Hippocampal formation (tissue), 2 donors: ENCODE measurements around the gene OSBP.
A peak's percentile ranks its signal among the peaks of the same experiment; 100 is the strongest.

Experiments
- DNase-seq, 2 donors: peaks; one replicate each; lab custom pipeline; 2025; lab: John Stamatoyannopoulos, UW

OSBP gene

DNA sequence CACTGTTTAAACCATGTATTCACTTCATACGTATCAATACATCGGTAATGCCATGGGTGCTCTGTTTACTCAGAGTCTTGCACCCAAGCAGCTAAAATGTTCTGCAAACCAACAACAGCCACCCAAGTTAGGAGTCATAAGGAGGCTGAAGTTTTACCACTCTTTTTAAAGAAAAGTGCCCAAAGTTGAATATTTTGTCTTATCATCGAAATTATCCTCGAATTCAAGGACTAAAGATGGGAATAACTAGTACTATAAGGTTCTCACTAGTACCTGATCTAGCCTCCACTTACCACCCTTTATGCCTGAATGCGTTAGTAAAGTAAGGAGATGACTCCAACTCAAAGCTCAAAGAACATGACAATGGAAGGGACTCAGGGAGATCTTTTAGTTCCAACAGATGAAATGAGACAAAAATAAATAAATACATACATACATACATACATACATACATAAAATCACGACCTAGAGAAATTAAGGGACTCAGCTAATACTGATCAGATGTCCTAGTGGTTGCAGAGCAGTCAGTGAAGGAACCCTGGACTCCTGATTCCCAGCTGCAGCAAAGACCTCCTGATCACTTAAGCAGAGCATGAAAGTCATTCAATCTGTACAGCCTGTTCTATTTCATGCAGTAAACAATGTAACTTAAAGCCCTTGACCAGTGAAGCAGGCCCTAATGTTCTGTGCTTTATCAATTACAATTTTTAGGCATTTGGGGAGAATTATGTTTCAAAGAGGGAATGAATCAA, 7.7 kb downstream of the OSBP start:
- DNase-seq: no peak

DNA sequence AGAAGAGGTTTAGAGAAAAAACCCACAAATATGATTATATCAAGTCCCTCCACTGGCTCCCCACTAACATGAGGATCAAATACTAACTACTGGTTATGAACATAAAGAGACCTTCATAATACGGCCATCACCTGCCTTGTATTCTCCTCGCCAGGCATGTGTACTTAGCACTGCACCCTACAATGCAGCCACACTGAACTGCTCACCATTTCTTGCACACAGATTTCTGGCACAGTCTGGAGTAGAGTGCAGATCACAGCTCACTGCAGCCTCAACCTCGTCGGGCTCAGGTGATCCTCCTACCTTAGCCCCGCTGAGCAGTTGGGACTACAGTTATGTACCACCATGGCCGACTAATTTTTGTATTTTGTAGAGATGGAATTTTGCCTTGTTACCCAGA, 13.1 kb downstream of the OSBP start:
- DNase-seq: no peak

DNA sequence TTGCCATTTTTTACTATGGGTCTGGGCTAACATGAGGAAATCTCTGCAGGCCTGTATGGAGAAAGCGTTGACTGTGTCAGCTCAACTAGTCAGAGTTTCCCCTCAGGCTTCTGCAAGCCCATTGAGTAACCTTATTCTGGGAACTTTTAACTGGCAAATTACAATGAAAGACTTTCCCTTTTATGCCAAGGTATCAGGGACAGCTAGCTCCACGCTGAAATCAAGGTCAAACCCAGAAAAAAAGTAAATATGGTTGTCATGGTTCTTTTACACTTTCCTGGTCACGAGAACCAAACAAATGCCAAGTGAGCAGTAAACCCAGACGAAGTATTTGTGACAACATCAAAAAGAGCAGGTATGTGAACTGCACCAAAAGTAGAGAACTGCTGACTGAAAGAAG, 13.8 kb downstream of the OSBP start:
- no peak for DNase-seq

DNA sequence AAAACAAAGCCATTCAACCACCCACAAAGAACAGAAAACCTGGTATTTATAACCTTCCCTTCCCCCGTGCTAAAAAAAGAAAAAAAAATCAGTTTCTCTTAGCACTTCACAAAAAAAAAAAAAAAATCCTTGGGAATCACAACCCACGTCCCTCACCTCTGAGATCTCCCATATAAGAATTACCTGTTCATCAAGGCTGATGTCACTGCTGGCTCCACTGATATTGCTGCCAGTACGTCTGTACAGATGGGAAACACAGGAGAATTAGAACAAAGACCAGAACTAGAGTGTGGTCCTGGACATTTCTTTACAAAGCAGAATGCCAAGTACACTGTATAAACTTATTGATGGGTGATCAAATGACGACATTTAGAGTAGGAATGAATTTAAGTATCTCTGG, 14.9 kb downstream of the OSBP start:
- no peak for DNase-seq

DNA sequence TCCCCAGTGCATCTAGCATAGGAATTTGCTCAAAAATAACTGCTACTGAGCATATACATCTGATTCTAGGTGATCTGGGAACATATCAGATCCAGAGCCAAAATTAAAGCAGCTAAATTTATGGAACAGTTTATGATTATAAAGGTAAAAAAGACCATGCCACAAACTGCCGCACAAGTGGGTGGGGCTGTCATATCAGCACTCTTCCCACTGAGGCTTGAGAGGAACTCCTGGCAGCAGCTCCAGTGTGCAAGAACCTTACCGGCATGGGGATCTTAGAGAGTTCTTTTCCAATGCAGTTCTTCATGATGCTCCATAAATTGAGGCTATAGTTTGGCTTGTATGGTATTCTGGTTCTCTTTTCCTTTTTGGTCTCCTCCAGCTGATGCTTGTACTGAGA, 15.3 kb downstream of the OSBP start:
- no peak for DNase-seq

DNA sequence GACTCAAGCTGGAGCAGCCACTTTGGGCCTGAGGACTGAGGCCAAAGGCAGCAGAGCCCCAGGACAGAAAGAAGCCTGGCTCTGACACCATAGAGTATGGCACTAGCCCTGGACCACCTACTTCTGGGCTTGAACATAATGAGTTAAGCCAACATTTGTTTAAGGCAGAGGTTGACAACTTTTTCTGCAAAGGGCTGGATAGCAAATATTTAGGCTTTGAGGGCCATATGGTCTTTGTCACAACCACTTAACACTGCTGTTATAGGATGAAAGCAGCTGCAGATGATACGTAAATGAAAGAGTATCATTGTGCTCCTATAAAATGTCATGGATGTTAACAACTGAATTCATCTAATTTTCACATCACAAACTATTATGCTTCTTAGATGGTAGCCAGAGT, 16.6 kb downstream of the OSBP start:
- DNase-seq: no peak

DNA sequence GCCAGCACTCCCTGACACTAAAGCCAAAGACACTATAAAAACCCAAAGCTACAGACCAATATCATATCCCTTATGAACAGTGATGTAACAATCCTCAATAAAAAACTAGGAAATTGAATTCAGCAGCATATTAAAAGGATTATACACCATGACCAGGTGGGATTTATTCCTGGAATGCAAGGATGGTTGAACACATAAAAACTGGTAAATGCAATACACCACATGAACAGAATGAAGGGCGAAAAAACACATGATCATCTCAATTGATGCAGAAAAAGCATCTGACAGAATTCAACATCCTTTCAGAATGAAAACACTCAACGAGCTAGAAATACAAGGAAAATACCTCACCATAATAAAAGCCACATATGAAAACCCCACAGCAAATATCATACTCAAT, 31.3 kb downstream of the OSBP start:
- DNase-seq: no peak

DNA sequence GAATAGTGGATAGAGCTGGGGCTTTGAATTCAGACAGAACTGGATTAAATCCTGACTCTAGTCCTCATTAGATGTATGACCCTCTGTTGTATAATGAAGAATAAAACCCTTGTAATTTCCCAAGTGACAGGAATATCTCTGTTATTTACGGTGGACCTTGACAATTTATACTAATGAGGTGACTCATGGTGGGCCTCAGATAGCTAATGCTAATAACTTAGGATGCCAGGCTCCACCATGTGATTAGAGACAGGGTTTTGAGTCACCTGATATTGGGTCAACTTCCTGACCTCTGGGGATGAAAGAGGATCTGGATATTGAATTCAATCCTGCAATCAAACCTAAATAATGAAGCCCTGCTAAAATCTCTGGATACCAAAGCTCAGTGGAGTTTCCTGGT, 33.6 kb downstream of the OSBP start:
- no peak for DNase-seq

DNA sequence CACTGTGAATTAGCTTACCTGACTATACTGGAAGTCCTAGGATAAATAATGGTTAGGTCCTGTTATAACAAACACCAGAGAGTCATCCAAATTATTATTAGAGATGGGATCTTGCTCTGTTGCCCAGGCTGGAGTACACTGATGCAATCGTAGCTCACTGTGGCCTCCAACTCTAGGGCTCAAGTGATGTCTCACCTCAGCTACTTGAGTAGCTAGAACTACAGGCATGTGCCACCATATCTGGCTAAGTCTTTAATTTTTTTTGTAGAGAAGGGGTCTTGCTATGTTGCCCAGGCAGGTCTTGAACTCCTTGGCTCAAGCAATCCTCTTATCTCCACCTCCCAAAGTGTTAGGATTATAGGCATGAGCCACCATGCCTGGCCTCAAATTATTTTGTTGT, 37.2 kb downstream of the OSBP start:
- DNase-seq: no peak

DNA sequence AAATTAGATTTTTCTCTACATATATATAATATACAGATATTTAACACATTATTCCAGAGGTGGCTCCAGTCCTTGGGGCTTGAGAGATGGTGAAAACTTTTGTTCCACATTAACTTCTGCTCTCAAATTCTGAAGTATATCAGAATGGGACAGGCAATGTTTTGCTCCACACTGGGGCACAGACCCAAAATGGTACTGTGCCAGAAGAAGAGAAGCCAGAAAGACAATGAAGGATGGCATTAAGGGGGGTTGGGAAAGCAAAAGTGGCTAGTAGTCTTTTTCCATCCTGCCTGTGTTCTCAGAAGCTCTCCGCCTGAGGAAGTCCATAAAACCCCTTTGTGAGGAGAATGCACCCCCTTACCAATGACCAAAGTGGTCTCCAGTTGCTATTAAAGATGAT, 40.1 kb downstream of the OSBP start:
- DNase-seq: no peak

DNA sequence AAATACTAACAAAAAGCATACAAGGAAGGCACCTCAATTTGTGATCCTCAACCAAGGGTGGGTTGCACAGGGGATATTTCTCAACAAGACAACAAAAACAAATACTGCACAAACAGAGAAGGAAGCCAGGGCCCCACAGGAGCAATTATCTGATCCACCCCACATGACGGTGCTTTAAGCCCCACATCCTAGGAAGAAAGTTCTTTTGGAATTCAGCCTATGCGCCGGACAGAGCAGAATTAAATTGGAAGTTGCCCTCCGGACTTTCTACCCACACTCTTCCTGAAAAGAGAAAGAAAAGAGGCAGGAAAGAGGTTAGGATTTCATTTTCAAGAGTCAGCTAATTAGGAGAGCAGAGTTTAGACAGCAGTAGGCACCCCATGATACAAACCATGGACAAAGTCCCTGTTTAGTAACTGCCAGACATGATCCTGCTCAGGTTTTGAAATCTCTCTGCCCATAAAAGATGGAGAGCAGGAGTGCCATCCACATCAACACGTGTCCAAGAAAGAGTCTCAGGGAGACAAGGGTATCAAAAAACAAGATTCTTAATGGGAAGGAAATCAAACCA, 40.6 kb downstream of the OSBP start:
- DNase-seq: no peak

DNA sequence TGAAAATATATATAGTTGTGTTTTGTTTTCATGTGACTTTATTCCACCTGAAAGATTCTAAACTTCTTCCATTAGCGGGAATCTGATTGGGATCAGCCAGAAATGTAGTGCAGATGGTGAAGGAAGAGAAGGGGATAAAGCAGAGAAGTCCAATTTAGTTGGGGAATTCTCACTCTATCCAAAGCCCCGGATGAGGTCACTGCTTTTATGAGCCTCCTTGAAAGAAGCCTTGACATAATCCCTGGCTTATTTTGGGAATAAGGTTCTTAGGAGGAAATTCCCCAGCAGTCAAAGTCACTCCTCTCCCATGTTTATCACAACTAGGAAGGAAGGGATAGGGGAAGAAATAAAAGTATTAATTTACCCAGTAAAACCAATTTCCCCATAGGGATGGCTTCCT, 41.1 kb downstream of the OSBP start:
- DNase-seq: no peak

DNA sequence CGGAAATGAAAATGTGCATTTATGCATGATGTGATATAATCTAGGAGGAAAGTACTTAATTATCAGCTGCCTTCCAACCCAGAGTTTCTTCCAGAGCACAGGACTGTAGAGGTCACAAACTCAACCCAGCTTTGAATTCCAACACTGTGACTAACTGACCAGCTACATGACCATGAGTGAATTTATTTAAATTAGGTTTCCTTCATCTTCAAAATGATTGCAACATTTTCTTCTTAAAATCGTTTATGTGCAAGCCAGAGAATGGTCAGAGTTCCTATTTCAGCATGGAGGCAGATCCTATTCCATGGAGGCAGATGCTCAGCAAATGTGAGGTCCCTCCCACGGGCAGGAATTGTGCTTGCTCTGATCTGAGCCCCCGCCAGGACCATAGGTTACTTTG, 42.4 kb downstream of the OSBP start:
- DNase-seq: no peak

DNA sequence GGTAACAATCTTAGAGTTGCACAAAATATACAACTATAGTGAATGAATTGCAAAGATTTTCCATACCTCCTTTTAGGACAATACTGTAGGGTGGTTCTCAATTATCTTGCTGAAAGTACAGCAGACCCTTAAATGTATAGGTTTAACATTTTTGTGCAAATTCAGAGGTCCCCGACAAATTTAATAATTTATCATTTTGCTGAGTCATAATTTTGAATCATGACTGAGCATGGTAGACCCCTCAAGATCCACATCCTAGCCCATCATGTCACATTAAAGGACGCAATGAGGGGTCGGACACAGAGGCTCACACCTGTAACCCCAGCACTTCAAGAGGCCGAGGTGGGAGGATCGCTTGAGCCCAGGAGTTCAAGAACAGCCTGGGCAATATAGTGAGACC, 43.5 kb downstream of the OSBP start:
- DNase-seq: no peak

DNA sequence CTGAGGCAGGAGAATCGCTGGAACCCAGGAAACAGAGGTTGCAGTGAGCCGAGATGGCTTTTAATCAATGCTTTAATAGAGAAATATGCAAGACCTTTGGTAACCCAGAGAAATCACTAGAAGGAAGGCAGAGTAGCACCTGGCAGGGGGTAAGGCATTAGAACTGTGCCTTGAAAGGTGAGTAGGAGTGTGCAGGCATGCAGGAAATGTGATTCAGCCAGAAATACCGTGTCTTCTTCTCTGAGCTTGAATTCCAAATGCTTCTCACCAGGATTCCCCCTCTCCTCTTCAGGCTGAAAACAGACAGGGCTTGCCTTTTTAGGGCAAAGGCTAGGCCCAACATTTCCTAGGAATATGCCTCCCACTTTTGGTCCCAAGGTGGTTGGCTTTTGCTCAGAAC, 53.3 kb downstream of the OSBP start:
- no peak for DNase-seq

DNA sequence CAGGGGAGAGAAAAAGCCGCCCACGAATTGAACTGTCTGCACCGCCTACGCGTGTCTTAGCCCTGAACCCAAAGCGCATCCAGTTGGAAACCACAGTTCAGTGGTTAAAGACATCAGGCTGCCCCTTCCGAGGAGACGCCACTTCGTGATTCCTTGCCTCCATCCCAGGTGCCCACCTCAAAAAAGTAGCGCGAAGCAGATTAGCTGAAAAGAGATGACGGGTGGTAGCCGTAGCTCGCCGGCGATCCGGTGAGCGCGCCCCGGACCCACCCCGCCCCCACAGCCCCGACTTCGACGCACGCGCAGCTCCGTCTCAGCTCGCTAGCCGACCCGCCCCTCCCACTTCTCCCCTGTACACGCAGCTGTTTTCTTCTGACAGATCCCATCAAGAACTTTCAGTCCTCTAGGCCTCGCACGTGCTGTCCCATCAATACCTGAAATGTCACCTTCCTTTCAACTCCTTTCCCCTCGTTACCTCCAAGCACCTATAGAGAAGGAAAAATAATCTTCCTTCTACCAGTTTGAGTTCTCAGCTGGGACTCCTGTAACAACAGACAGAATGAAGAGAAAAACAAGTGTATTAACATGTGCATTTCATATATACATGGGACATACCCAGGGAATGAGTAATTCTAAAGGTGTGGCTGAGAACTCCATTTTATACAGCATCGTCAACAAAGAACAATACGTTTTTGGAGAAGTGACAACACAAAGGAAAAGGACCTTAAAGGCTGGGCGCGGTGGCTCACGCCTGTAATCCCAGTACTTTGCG, 54.7 kb downstream of the OSBP start:
- peak; percentile 66 to 67 for DNase-seq

DNA sequence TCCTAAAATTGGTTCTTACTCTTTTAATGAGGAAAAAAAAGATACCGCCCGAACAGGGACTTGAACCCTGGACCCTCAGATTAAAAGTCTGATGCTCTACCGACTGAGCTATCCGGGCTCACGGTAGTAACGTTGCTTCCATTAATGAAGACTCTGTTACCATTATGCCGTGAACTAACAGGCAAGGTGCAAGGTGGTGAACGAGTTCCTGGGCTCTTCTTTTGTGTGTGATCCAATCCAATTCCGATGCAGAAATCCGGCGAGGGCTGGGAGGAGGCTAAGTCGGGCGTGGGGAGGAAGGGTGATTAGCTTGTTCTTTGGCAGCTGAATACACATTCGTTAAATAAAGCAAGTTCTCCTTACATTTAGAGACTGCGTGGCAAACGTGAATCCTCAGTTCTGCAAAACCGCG, 55.3 kb downstream of the OSBP start:
- DNase-seq: peak; percentile 45 to 61

DNA sequence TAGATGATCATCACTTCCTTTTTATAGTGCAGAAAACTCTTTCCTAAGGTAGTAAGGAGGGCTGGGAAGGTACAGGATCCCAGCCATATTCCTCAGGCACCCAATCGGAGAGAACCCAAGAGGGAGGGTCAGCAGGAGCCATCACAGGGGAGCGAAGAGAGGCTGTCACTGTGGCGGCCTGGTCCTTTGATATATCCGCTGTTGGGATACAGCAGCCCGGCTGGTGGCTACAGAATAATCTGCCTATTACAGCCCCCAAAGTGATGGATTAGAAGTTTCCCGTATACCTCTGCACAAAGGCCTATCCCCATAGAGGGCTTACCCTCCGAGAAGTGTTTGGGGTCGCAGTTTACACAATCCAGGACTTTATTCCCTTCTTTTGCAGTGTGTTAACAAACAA, 55.7 kb downstream of the OSBP start:
- DNase-seq: no peak

DNA sequence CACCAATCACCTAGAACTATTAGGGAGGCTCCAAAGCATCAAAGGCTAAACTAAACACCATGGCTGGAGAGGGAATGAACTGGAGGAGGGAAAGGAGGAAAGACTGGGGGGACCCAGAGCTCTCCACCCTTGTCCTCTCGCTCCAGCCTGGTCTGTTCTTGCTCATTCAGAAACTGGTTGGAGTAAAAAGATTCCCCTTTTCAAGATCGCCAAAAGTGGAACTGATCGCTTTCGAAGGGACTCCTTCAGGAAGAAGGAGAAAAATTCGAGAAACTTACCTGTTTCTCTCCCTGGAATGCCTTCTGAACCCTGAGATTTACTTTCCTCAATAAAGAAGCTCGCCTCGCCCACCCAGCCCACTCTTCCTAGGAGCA, 57.3 kb downstream of the OSBP start:
- DNase-seq: no peak

DNA sequence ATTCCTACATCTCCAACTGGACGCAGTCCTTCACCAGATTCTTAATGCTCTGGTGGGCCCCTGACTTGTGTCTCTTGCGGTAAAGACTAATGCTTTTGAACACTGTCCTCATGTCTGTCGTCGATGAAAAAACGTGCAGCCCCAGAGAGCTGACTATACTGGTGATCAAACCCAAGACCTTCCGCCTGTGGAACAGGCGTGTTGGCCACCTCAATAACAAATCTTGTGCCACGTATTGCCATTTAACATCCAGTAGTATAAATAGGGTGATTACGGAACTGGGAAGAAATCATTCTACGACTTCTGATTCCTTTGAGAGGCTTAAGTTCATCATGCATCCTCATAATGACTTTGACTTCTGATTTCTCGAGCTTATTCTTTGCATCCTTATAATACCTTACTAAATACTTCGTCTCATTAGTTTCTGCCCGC, 58.6 kb downstream of the OSBP start:
- DNase-seq: no peak

DNA sequence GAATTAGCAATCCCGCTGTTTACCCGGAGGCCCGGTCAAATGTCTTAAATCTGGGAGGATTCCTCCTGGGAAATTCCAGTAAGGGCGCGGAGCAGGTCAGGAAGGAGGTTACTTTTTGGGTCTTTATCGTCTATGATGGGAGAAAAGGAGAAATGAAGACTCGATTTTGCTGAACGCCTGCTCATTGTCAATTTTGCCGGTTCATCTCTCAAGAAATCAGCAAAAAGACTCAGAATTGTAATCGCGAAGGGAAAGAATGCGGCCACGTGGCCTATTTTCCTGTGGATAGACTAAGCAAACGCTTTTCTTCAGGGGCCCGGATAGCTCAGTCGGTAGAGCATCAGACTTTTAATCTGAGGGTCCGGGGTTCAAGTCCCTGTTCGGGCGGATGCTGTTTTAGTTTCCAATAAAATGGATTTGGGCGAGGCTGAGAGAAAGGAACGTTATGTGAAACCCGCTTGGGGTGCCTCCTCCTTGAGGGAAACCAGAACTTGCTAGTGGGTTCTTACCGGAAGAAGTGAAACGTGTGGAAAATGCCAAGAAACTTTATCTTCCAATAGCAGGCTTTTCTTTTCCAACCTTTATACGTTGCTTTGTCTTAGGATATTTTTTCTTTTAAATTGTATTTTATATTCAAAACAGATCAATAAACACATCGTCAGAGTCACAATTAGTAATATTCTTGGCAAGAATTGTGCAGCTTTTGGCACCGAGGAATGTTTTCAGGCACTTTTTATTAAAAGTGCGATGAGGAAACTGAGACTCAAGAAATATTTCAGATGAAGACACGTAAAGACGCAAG, 59.3 kb downstream of the OSBP start:
- peak; percentile 40 to 43 for DNase-seq

DNA sequence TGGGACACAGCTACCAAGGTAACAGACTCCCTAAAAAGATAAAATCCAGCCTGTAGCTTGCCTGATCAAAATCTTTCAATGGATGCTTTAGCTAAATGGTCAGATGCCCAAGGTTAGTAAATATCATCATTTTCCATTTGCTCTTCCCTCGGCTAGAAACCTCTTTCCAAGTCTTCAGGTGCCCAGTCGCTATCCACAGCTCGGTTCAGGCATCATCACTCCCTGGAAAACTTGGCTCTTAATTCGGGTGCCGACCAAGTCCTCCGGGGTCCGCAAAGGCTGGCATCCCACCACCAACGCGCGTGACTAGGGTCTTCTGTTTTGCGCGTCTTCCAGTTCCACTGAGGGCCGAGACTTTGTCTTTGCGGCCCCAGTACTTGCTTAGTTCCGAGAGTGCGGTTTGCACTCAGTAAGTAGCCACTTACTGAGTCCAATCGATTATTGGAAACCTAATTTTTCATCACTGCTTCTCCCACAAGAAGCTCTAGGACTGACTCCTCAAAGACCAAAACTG, 59.9 kb downstream of the OSBP start:
- no peak for DNase-seq
